Transverse colon (tissue), 4 donors: Measurements from ENCODE around the gene CFAP73. TPM values are rescaled to one million over a fixed set of nuclear protein-coding genes. Genes with fewer than 3 reads are reported as not detected.
A peak's percentile ranks its signal among the peaks of the same experiment; 100 is the strongest.

Experiments
- DNase-seq: peaks from one replicate; pipeline ENCODE4 v3.0.0-alpha.2; 2019
- H3K27ac ChIP-seq, 4 donors: fragments of 200-600 bp; sonication (generic); 2 replicates each; pipeline ENCODE4 v1.5.1; 2016 to 2018; ENCODE audit warnings: inconsistent platforms in 4 of 4
- H3K27me3 ChIP-seq: fragments of 200-600 bp; sonication (generic); 2 replicates; pipeline ENCODE4 v1.5.1; 2017; ENCODE audit warnings: inconsistent platforms
- H3K36me3 ChIP-seq, 4 donors: fragments of 200-600 bp; sonication (generic); 2 replicates each; pipeline ENCODE4 v1.5.1; 2017 to 2019; ENCODE audit warnings: inconsistent platforms in 4 of 4
- H3K4me1 ChIP-seq, 4 donors: fragments of 200-600 bp; sonication (generic); 2 replicates each; pipeline ENCODE4 v1.5.1; 2017 to 2020; ENCODE audit warnings: inconsistent platforms in 4 of 4
- H3K4me3 ChIP-seq, 4 donors: fragments of 200-600 bp; sonication (generic); 1 replicate in 1 of 4; 2 replicates in 3 of 4; pipeline versions ENCODE4 v1.5.1 to v1.6.1; 2017 to 2019; ENCODE audit warnings: inconsistent platforms in 4 of 4
- H3K9me3 ChIP-seq, 2 donors: fragments of 200-600 bp; sonication (generic); 2 replicates each; pipeline ENCODE4 v1.5.1; 2017 to 2019; ENCODE audit warnings: inconsistent platforms in 2 of 2
- EP300 ChIP-seq: sonication (generic); formaldehyde crosslinking; IDR thresholded peaks from one replicate; pipeline ENCODE4 v1.6.1; 2017; ENCODE audit warnings: antibody characterized with exemption, low read depth
- POLR2A ChIP-seq: fragments of 450-650 bp; IDR thresholded peaks from one replicate; pipeline ENCODE4 v1.6.1; 2016; ENCODE audit warnings: antibody characterized with exemption, mild to moderate bottlenecking, moderate library complexity
- POLR2AphosphoS5 ChIP-seq, 3 donors: sonication (generic); formaldehyde crosslinking; IDR thresholded peaks; one replicate each; pipeline ENCODE4 v1.6.1; 2016; ENCODE audit warnings: antibody characterized with exemption in 3 of 3
- WGBS, 2 donors: methylation state at CpG; one replicate each; pipeline ENCODE4 v1.1.5; 2018; ENCODE audit warnings: low coverage in 1 of 2; 5-methylcytosine and 5-hydroxymethylcytosine counted together
- in situ Hi-C, 4 donors: fragments of 200-750 bp; cut with MboI; loops; one replicate each; pipeline versions ENCODE4 v1.15.0 to v1.15.1; 2017; ENCODE audit warnings: low sequenced_read_pairs in 3 of 4, low pct_ligation_motif_present in 1 of 4, low pct_unique_long_range_greater_than_20kb in 1 of 4
- intact Hi-C: fragments of 100-400 bp; cut with DNase I; formaldehyde crosslinking; loops from one replicate; pipeline ENCODE4 v1.15.1; 2023; ENCODE audit warnings: low total_unique reads
- total RNA-seq, 4 donors: library from RNA; depleted of rRNA; stranded (reverse); fragments of >200 nt; gene quantifications; one replicate each; pipeline ENCODE4 v1.1.0, GENCODE V29; 2016
- TF ChIP-seq, protein P1 (sequence below), 5 experiments: fragments of 200-600 bp in 3 of 5; fragments of 450-650 bp in 2 of 5; sonication (generic) in 3 of 5; IDR thresholded peaks; 1 replicate in 2 of 5; 2 replicates in 3 of 5; pipeline ENCODE4 v1.5.1; 2016 to 2017; ENCODE audit warnings: antibody characterized with exemption in 5 of 5, inconsistent platforms in 3 of 5, mild to moderate bottlenecking in 2 of 5, moderate library complexity in 1 of 5

Gene CFAP73
- not detected for total RNA-seq

DNA sequence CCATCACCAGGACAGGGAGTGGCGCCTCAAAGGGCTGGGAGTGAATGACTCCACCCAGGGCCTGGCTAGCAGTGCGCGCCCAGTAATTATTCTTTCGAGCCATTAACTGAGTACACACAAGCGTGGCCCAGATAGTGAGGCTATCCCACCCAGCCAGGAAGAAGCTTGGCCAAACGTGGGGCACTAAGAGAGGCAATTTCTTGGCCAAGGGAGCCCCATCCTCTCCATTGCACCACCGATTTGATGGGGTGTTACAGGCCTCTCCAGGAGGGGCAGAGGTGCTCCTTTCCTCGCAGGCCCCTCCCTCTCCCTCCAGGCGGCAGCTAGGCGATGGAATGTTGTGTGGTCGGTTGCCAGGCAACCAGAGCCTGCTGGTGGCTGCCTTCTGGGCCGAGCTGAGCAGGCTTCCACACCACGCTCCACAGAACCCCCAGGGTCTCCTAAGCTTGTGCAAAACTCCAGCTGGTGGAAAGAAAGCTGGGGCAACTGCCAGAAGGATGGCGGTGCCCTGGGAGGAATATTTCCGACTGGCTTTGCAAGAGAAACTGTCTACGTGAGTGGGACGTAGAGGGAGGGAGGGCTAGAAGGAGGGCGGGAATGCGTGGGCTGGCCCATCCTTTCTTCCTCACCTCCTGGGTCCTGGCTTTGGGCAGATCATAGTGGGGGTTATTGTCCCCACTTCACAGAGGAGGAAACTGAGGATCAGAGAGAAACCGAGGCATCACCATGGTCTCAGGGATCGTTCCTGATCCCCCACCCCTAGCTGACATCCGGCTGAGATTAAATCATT, at the start of gene CFAP73:
Gene CFAP73, plus strand, starts transcription at position 364 of the 790 bp plus-strand sequence. Its CDS starts 134 bp downstream, at position 498.
- intact Hi-C loops (no loop called here), in situ Hi-C loops (loop anchor here in 2 of 4 donors (10.0 kb wide), 1 partner anchor 105 kb away; no protein-coding TSS in a partner anchor)

DNA sequence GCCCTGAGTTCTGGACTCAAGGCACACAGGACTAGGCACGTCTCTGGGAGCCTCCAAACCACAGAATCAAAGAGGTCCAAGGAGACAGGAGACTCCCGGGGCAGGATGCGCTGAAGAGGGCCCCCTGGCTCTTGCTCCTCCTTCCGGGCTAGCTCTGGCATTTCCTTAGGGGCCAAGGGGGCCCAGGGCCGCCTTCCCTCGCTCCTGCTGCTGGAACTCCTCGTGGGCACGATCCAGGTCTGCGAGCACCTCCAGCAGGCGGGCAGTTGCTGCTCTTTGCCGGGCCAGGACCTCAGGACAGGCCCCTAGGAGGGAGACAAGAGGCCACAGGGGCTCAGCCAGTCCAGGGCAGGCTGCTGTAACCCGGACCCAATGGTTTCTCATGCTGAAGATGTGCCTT, 49.8 kb upstream of the CFAP73 start:
- intact Hi-C loops (loop anchor here (5.0 kb wide), 1 partner anchor 928 kb away; no protein-coding TSS in a partner anchor), in situ Hi-C loops (loop anchor here in 1 of 4 donors (10.0 kb wide), 1 partner anchor 55 kb away; no protein-coding TSS in a partner anchor)
- DNase-seq, result no peak
- H3K9me3 ChIP-seq, result no peaks in the 10 kb centered on the region
- no peak overlapping the region for H3K4me3 ChIP-seq
- H3K27me3 ChIP-seq, result peaks cover 9% of the 10 kb centered on the region
- TF ChIP-seq POLR2A (no peak), EP300 (no peak)
- TF ChIP-seq, protein P1, sequence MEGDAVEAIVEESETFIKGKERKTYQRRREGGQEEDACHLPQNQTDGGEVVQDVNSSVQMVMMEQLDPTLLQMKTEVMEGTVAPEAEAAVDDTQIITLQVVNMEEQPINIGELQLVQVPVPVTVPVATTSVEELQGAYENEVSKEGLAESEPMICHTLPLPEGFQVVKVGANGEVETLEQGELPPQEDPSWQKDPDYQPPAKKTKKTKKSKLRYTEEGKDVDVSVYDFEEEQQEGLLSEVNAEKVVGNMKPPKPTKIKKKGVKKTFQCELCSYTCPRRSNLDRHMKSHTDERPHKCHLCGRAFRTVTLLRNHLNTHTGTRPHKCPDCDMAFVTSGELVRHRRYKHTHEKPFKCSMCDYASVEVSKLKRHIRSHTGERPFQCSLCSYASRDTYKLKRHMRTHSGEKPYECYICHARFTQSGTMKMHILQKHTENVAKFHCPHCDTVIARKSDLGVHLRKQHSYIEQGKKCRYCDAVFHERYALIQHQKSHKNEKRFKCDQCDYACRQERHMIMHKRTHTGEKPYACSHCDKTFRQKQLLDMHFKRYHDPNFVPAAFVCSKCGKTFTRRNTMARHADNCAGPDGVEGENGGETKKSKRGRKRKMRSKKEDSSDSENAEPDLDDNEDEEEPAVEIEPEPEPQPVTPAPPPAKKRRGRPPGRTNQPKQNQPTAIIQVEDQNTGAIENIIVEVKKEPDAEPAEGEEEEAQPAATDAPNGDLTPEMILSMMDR (IDR thresholded peaks at IDR 0.05), result no peak
- WGBS, 2 donors, result 79% methylated on average over 9 of the region's 12 CpGs; no CpG with 5 or more reads in 1 of the 2 donors
- H3K4me1 ChIP-seq, result peaks cover 4 to 14% (median 8%) of the 10 kb centered on the region in 4 donors
- H3K27ac ChIP-seq, result no peak overlapping the region
- H3K36me3 ChIP-seq, result no peaks in the 10 kb centered on the region

More for the DNA sequence above, at the start of gene CFAP73:
- H3K27ac ChIP-seq, result peak within 1 kb of the TSS in 1 of 4 donors; percentile 48
- TF ChIP-seq POLR2AphosphoS5 (IDR thresholded peaks at IDR 0.05) (no peak), POLR2A (no peak), EP300 (no peak)
- TF ChIP-seq, protein P1 (IDR thresholded peaks at IDR 0.05), result no peak
- peaks cover 10 to 29% (median 27%) of the 10 kb centered on the region in 4 donors for H3K4me1 ChIP-seq
- no peak within 1 kb of the TSS for H3K4me3 ChIP-seq
- H3K36me3 ChIP-seq, result no peaks in the 10 kb centered on the region
- 21% methylated on average over 21 of the region's 22 CpGs; no CpG with 5 or more reads in 1 of the 2 donors for WGBS, 2 donors
- DNase-seq, result peak; percentile 71
- H3K9me3 ChIP-seq, result no peaks in the 10 kb centered on the region
- peaks cover 36% of the 10 kb centered on the region for H3K27me3 ChIP-seq

DNA sequence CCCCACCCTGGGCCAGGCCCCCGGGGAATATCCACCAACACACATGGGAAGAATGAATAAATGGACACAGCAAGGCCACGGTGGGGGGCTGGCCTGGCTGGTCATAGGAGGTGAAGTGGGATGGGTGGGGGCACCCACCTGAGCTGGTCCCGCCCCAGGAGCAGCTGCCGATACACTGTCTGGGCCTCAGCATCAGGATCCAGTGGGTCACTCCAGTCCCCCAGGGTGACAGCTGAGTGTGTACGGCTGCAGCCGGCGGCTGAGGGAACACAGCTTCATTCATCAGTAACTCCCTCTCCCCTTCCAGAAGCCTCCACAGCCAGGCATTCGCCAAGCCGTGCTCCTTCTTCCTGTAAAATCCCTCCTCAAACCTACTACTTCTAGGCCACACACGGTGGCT, 47.8 kb upstream of the CFAP73 start:
- in situ Hi-C loops, result no loop called here
- Histone ChIP-seq H3K36me3 (no peaks in the 10 kb centered on the region), H3K27me3 (peaks cover 9% of the 10 kb centered on the region), H3K27ac (no peak overlapping the region), H3K9me3 (no peaks in the 10 kb centered on the region), H3K4me3 (no peak overlapping the region), H3K4me1 (peaks cover 4 to 14% (median 8%) of the 10 kb centered on the region in 4 donors)
- TF ChIP-seq POLR2A, result no peak
- TF ChIP-seq, protein P1 (IDR thresholded peaks at IDR 0.05), result no peak
- TF ChIP-seq POLR2AphosphoS5 (IDR thresholded peaks at IDR 0.05), result no peak
- TF ChIP-seq EP300, result no peak
- intact Hi-C loops, result loop anchor here (5.0 kb wide), 1 partner anchor 926 kb away; no protein-coding TSS in a partner anchor
- DNase-seq, result no peak
- WGBS, 2 donors, result 86 to 93% methylated on average over 4 to 10 of the region's 10 CpGs

GRCh38 chr12:113102811-113103210, 46.7 kb upstream of the CFAP73 start:
- intact Hi-C loops (loop anchor here (5.0 kb wide), 1 partner anchor 924 kb away; no protein-coding TSS in a partner anchor), in situ Hi-C loops (no loop called here)
- WGBS, 2 donors, result 81 to 84% methylated on average over 3 to 5 of the region's 5 CpGs
- no peaks in the 10 kb centered on the region for H3K9me3 ChIP-seq
- no peak overlapping the region for H3K4me3 ChIP-seq
- no peaks in the 10 kb centered on the region for H3K36me3 ChIP-seq
- H3K27ac ChIP-seq, result no peak overlapping the region
- TF ChIP-seq, protein P1 (IDR thresholded peaks at IDR 0.05), result no peak
- peaks cover 4 to 14% (median 8%) of the 10 kb centered on the region in 4 donors for H3K4me1 ChIP-seq
- no peak for DNase-seq
- peaks cover 9% of the 10 kb centered on the region for H3K27me3 ChIP-seq
